Left ventricle myocardium superior (tissue), 1 donor: ENCODE data around the gene DENND2D. TPM values are rescaled to one million over a fixed set of nuclear protein-coding genes. Genes with fewer than 3 reads are reported as not detected.

Source experiments
- ATAC-seq: fragments of 200-7000 bp; cut with Tn5 transposase; one replicate; pipeline ENCODE4 v1.9.1; 2020; ENCODE audit warnings: mild to moderate bottlenecking, moderate library complexity
- DNase-seq: peaks from one replicate; pipeline ENCODE4 v3.0.0-alpha.2; 2020
- intact Hi-C: fragments of 100-400 bp; cut with micrococcal nuclease; formaldehyde crosslinking; loops from one replicate; pipeline ENCODE4 v1.11.0; 2022
- total RNA-seq: library from RNA; stranded (reverse); fragmentation: NEBNext Ultra II Directional; extraction: Animal tissue kit (Norgen Biotek cat#: 25700); gene quantifications from one replicate; pipeline ENCODE4 v1.2.1, GENCODE V29; 2021
- donor health status: DM: no; HTN: yes; CAD: no; lungs with severe emphysema.

DENND2D gene
- total RNA-seq, 1 donor from 2014 or later, result 1.3 TPM

GRCh38 chr1:111192074-111192473 is 8.4 kb downstream of the DENND2D start:
- no peak for DNase-seq
- no peak for ATAC-seq
- intact Hi-C loops, result no loop called here

DNA sequence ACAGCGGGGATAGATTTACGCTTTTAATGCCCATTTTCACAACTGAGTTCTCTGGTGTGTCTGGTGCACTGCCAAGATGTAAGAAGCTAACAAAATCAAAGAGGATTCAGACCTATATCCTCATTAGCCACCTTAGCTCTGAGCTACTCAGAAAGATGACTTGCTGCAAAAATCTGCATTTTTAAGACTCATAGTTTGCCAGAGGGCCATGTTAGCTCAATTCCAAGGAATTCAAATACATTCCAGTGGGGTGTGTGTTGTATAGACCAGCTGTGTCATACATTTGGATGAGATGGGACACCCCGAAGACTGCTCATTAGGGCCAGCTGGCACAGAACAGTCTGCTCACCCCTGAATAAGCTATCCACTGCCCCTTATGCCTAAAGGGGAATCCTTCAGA is 8.9 kb downstream of the DENND2D start:
- ATAC-seq, result no peak
- intact Hi-C loops, result no loop called here
- DNase-seq, result no peak

DNA sequence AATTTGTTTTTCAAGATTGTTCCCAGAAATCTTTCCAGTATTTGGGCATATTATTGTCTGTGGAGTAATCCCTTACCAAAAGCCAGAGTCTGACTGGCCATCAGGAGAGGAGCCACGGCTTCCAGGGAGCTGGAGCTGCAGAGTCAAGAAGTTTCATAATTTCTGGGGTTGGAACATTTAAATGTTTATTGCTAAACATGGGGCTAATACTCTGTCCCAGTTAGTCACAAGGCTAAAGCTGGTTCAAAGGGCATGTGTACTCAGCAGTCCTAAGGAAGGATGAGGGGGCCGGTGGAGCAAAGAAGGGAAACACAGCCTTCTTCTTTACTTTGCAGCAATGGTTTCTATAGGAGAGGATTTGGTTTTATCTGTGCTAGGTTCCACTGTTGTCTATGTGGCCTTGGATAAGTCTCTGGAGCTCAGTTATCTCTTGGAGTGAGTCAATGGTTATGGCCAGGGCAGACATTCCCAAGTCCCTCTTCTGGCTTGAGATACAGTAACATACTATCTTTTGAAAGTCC is 9.5 kb downstream of the DENND2D start:
- DNase-seq, result no peak
- intact Hi-C loops, result no loop called here
- ATAC-seq, result peak; percentile 21

DNA sequence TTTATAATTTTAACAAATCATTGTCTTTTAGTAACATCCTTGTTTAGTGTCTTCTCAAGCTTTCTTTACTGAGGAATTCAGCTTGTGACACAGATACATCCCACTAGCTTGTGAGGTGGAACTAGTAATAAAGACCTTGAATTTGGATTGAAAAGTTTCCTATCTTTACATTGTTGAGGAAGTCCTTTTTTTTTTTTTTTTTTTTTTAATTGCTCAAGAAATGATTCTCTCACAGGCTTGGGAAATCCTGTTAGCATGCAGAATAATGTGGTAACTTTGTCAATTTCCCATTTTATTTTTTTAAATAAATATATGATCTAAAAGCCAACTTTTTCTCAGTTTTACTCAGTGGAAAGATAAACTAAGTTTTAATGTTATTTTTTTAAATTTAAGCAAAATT is 15.8 kb downstream of the DENND2D start:
- intact Hi-C loops, result no loop called here
- ATAC-seq (no peak), DNase-seq (no peak)

DNA sequence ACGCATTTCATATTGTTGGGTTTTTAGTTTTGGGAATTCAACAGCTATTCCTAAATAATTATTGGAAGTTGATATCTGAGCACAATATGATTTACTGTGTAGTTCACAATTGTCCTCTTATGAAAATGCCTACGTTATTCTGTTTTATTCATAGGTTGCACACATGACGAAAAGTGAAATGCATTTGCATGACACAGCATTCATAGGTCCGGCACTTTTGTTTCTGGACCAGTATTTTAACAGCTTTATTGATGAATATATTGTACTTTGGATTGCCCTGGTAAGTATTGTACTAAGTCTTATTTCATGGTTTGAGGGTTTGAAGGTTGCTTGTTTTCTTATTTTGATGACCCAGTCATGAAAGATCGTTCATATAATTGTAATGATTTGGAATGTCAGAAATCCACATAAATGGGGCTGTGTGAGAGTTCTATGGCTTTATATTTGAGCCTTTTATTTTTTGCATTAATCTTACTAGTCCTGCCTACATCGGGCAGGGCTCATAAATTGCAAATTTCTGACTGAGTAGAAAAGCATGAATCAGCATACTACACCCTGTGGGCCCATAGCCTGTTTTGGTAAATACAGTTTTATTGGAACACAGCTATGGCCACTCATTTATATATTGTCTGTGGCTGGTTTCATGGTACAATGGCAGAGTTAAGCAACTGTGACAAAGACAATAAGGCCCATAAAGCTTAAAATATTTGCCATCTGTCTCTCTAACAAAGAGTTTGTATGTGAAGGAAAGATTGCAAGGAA is 17.0 kb downstream of the DENND2D start:
- intact Hi-C loops, result no loop called here

GRCh38 chr1:111182052-111182451 is 18.4 kb downstream of the DENND2D start:
- intact Hi-C loops, result no loop called here
- DNase-seq, result no peak
- ATAC-seq, result no peak

More for the DNA sequence above, 17.0 kb downstream of the DENND2D start:
- ATAC-seq (no peak), DNase-seq (no peak)

DNA sequence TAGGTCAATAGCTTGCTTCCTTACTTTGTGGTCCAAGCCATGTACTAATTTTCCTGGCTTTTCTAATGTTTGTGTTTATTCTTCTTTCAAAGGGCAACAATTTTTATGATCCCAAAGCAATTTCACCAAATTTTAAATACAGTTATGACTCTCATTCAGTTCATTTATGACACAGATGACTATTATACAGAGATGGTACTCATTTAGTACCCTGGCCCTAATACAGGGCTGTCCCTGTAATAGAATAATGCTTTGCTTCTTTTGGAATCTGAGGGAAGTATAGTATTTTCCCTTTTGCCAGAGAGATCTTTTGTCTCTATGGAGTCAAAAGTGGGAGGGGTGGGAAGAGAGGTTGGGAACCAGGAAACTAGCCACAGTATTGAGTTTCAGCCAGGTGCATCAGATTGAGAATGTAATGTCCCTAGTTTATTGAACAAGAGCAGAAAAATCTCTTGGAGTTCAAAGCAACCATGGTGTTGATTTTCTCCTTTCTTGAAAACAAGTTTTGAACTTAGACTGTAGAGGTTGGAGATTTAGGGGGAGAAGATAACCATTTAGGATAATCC is 20.4 kb downstream of the DENND2D start:
- DNase-seq (no peak), ATAC-seq (no peak)
- intact Hi-C loops, result no loop called here

DNA sequence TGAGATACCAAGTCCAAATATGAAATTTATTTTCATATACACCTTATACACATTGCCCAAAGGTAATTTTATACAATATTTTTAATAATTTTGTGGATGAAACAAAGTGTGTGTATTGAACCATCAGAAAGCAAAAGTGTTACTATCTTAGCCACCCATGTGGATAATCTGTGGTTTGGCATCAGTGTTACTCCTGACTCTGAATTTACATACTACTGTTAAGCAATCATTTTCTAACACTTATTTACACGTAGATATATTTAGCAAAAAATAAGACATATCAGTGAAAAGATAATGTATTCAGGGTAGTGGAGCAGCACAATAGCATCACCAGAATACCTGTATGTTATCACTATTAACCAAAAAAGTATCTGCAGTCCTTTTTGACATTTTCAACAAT is 23.8 kb downstream of the DENND2D start:
- intact Hi-C loops, result no loop called here
- DNase-seq (no peak), ATAC-seq (no peak)

GRCh38 chr1:111175349-111175748 is 25.1 kb downstream of the DENND2D start:
- DNase-seq (no peak), ATAC-seq (no peak)
- intact Hi-C loops, result no loop called here

DNA sequence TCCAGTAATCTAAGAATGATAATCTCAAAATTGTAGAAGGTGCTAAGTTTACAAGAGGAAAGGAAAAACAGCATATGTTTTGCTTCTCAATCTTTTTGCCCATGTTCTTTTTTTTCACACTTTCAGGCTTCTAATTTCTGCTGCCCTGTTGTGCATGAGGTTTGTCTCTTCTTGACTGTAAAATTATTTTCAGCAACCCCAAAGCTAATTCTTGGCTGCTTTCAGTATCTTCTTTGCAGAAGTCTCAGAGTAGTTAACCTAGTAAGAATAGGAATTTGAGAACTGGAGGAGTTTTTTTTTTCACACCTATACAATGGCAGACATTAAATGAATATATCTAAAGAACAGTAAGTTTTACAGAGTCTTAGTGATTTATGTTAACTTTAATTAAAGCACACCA is 26.4 kb downstream of the DENND2D start:
- no peak for DNase-seq
- ATAC-seq, result no peak
- intact Hi-C loops, result no loop called here

DNA sequence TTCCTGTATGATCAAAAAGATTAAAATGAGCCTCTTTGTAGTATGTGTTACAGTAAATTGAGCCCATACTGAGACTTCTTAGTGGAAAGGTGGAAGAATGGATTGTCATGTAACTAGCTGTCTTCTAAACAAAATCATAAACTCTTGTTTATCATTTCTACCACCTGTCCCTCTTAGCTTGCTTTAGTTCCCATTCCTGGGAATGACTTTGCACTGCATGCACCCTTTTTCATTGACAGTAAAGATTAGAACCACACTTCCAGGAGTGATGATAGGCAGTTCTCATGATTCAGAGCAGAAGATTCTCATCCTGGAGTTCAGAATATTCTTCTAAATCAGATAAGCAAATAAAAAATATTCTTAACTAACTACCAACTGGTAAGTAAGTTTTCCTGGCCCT is 28.0 kb downstream of the DENND2D start:
- ATAC-seq, result no peak
- intact Hi-C loops, result no loop called here

GRCh38 chr1:111164151-111164550 is 36.3 kb downstream of the DENND2D start:
- intact Hi-C loops, result no loop called here
- ATAC-seq (no peak), DNase-seq (no peak)

More for the DNA sequence above, 28.0 kb downstream of the DENND2D start:
- no peak for DNase-seq

DNA sequence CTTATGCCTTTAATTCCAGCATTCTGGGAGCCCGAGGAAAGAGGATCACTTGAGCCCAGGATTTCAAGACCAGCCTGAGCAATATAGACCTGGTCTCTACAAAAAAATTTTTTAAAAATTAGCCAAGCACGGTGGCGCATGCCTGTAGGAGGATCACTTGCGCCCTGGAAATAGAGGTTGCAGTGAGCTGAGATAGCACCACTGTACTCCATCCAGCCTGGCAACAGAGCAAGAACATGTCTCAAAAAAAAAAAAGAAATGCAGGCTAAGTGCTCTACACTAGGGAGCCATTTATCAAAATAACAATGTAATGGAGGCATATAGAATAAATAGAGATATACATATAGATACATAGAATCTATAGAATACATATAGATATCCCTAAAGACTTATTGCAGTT is 37.1 kb downstream of the DENND2D start:
- DNase-seq, result no peak
- ATAC-seq, result peak; percentile 92
- intact Hi-C loops, result no loop called here

GRCh38 chr1:111162488-111162880 is 38.0 kb downstream of the DENND2D start:
- DNase-seq, result no peak
- intact Hi-C loops, result no loop called here
- no peak for ATAC-seq

GRCh38 chr1:111161843-111162487 is 38.5 kb downstream of the DENND2D start:
- intact Hi-C loops, result no loop called here
- DNase-seq (no peak), ATAC-seq (no peak)

DNA sequence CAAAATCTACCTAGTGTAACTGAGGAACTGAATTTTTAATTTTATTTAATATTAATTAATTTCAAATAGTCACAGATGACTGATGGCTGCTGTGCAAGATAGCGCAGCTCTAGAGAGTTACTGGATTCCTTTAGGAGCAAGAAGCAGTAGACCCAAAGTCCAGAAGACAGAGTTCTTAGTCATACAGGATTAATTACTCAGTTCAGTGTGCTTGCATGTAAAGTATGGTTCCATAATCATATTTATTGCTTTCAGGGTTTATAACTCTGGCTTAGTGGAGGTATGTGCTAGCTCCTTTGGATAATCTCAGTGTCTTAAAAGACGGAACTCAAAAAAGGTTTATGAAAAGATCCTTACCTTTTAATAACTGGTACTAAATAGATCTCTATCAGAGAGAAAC is 43.0 kb downstream of the DENND2D start:
- intact Hi-C loops, result no loop called here
- no peak for DNase-seq
- no peak for ATAC-seq

GRCh38 chr1:111154021-111154999 is 46.1 kb downstream of the DENND2D start:
- no peak for ATAC-seq
- no peak for DNase-seq
- intact Hi-C loops, result no loop called here

GRCh38 chr1:111151838-111152237 is 48.6 kb downstream of the DENND2D start:
- intact Hi-C loops, result no loop called here
- ATAC-seq (no peak), DNase-seq (no peak)

DNA sequence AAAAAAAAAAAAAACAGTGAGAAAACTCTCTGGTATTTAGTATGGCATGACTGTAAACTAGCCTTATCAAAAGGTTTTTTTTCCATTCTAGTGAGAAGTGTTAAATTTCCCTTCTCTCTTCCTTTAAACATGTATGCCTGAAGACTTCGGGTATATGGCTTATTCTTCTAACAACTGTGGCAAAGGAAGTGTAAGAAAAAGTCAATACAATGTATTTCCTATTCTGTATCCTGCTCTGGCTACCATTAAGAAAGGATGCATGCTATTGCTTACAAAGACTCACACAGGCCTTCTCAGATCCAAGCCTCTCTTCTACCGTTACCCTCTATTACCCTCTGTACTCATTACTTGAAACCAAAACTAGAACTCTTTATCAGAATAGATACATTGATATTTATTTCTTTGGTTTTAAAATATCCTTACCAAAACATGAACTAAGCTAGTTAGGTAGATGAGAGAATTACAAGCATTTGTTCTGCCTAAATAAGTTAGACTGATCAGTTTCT is 52.0 kb downstream of the DENND2D start:
- intact Hi-C loops, result no loop called here
- no peak for ATAC-seq
- no peak for DNase-seq
